ENCODE measurements around the gene ALPK1. TPM values are rescaled to one million over a fixed set of nuclear protein-coding genes. Genes with fewer than 3 reads are reported as not detected.
"Not testable (repeated sequence)": the region's sequence is repeated elsewhere in the genome, so short reads cannot be mapped to it uniquely, and the experiment has no call there.

Gene ALPK1
- total RNA-seq, 2 experiments from 2014 or later: 14.0 to 14.7 TPM

DNA sequence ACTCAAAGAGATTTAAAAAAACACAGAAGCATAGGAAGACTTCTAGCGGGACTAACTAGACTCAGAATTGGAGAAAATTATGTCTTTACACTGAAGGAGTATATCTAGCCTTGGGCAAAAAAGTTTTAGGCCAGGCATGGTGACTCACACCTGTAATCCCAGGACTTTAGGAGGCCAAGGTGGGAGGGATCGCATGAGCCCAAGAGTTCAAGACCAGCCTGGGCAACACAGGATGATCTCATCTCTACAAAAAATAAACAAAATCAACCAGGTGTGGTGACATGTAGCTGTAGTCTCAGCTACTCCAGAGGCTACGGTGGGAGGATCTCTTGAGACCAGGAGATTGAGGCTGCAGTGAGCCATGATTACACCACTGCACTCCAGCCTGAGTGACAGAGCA lies 119.3 kb downstream of the ALPK1 start:
- peaks cover 22% of the 10 kb centered on the region for H3K36me3 Mint-ChIP-seq
- H3K4me3 Mint-ChIP-seq: no peak overlapping the region
- no peak overlapping the region for H3K27ac Mint-ChIP-seq
- H3K4me1 Mint-ChIP-seq: no peaks in the 10 kb centered on the region
- peaks cover 3% of the 10 kb centered on the region for H3K9me3 Mint-ChIP-seq
- no peaks in the 10 kb centered on the region for H3K27me3 Mint-ChIP-seq
- no peak for DNase-seq

DNA sequence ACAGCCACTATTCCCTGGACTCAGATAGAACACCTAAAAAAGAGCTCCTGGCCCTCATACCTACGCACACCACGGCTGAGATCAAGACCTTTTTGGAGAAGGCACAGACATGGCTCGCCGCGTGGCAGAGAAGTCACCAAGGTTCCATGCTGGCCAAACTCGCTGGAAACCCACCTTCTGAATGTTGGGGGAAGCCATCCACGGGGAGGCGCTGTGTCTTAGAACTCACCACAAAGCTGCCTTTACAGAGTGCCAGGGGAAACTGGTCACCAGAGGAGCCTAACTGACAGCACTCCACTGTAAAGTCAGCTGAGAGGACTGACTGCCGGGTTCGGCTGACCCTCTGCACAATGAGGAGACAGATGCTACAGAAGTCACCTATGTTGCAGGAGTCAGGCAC lies 120.9 kb downstream of the ALPK1 start:
- no peak overlapping the region for H3K4me3 Mint-ChIP-seq
- peaks cover 3% of the 10 kb centered on the region for H3K9me3 Mint-ChIP-seq
- no peak for DNase-seq
- H3K27me3 Mint-ChIP-seq: no peaks in the 10 kb centered on the region
- no peaks in the 10 kb centered on the region for H3K4me1 Mint-ChIP-seq
- H3K36me3 Mint-ChIP-seq: peaks cover 22% of the 10 kb centered on the region
- H3K27ac Mint-ChIP-seq: no peak overlapping the region

DNA sequence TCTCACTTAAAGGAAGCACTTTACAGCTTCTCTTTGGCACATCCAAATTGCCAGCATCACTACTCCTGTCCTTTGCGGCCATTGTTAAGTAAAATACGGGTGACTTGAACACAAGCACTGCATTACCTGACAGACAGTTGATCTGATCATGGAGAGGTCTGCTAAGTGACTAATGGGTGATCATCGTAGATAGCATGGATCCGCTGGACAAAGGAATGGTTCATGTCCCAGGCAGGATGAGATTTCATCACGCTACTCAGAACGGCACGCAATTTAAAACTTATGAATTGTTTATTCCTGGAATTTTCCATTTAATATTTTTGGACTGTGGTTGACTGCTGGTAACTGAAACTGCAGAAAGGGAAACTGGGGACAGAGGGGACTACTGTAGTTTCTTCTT lies 124.7 kb downstream of the ALPK1 start:
- Mint-ChIP-seq H3K27ac (no peak overlapping the region), H3K4me1 (no peaks in the 10 kb centered on the region), H3K36me3 (peaks cover 3% of the 10 kb centered on the region), H3K4me3 (no peak overlapping the region), H3K27me3 (no peaks in the 10 kb centered on the region), H3K9me3 (no peaks in the 10 kb centered on the region)
- DNase-seq: no peak

DNA sequence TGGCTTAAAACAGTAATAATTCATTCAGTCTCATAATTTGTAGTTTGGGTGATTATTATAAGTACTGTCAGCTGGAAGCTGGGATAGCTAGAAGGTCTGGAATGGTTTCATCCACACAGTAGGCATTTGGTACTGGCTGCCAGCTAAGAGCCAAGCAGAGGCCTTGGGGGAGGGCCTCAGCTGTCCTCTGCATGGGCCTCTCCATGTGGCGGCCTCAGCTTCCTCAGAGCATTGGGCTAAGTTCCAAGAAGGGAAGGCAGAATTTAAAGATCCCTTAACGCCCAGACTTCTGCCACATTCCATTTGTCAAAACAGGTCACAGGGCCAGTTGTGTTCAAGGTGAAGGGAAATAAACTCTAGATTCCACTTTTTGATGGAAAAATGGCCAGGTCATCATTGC lies 125.5 kb downstream of the ALPK1 start:
- no peak overlapping the region for H3K4me3 Mint-ChIP-seq
- peaks cover 3% of the 10 kb centered on the region for H3K36me3 Mint-ChIP-seq
- no peak overlapping the region for H3K27ac Mint-ChIP-seq
- no peaks in the 10 kb centered on the region for H3K9me3 Mint-ChIP-seq
- H3K4me1 Mint-ChIP-seq: no peaks in the 10 kb centered on the region
- no peak for DNase-seq
- no peaks in the 10 kb centered on the region for H3K27me3 Mint-ChIP-seq

DNA sequence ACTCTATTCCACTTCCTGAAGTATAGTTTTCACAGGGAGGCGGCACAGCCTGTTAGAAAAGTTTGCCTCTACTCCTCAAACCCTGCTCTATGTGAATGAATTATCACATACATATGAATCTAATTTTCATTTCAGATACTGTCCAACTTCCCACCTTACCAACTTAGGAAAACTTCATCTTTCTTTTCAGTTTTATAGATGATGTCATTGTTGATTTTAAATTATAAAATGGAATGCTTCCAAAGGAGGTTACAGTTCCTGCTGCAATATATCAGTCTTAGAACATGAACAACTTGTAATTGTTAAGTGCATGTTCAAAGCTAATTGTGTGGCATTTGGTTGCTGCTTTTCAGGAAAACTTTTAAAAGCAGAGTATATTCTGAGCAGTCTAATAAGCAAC lies 126.4 kb downstream of the ALPK1 start:
- H3K36me3 Mint-ChIP-seq: peaks cover 5% of the 10 kb centered on the region
- no peaks in the 10 kb centered on the region for H3K4me1 Mint-ChIP-seq
- no peak overlapping the region for H3K27ac Mint-ChIP-seq
- DNase-seq: no peak
- H3K27me3 Mint-ChIP-seq: no peaks in the 10 kb centered on the region
- H3K9me3 Mint-ChIP-seq: no peaks in the 10 kb centered on the region
- H3K4me3 Mint-ChIP-seq: no peak overlapping the region

DNA sequence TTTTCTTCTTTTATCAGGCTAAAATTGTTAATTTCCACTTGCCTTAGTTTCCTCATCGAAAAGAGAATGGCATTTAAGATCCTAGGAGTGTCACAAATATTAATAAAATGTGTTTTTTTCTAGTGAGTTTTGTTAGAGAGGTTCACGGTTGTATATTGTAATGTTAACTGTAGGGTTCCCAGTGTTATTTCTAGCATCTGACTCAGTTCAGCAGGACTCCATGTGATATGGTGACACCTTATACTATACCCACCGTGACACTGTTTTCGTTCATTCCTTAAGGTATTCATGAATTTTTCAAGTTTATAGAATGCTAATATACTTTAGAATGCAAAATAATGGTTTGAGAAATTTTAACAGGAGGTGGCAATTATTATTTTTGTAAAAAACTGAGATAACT lies 128.7 kb downstream of the ALPK1 start:
- H3K9me3 Mint-ChIP-seq: no peaks in the 10 kb centered on the region
- H3K36me3 Mint-ChIP-seq: peaks cover 5% of the 10 kb centered on the region
- no peaks in the 10 kb centered on the region for H3K4me1 Mint-ChIP-seq
- H3K27ac Mint-ChIP-seq: no peak overlapping the region
- DNase-seq: no peak
- H3K27me3 Mint-ChIP-seq: no peaks in the 10 kb centered on the region
- no peak overlapping the region for H3K4me3 Mint-ChIP-seq

DNA sequence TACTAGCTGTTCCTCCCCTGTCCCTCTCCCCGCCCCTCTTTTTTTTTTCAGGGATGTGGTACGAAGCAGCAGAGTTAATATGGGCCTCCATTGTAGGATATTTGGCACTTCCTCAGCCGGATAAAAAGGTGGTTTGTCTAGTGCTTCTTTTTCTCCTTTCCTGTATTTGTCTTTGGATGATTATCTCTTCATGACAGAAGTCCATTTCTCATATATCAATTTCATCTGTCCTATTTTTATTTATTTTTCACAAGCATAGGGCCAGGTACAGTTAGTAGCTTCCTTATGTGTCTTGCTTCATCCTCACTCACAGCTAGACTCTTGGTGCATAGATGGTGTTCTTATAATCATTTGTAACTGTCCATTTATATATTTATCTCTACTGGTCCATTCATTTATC lies 129.2 kb downstream of the ALPK1 start:
- no peak overlapping the region for H3K27ac Mint-ChIP-seq
- no peak for DNase-seq
- no peak overlapping the region for H3K4me3 Mint-ChIP-seq
- H3K27me3 Mint-ChIP-seq: no peaks in the 10 kb centered on the region
- H3K4me1 Mint-ChIP-seq: no peaks in the 10 kb centered on the region
- H3K36me3 Mint-ChIP-seq: peaks cover 5% of the 10 kb centered on the region
- no peaks in the 10 kb centered on the region for H3K9me3 Mint-ChIP-seq

DNA sequence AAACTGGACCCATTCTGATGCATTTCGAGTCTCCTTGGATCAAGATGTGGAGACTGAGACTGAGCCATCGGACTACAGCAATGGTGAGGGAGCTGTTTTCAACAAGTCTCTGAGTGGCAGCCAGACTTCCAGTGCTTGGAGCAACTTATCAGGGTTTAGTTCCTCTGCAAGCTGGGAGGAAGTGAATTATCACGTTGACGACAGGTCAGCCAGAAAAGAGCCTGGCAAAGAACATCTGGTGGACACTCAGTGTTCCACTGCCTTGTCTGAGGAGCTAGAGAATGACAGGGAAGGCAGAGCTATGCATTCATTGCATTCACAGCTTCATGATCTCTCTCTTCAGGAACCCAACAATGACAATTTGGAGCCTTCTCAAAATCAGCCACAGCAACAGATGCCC lies 134.0 kb downstream of the ALPK1 start:
- DNase-seq: no peak
- Mint-ChIP-seq H3K36me3 (peaks cover 2% of the 10 kb centered on the region), H3K4me1 (no peaks in the 10 kb centered on the region), H3K27ac (no peak overlapping the region), H3K4me3 (no peak overlapping the region), H3K27me3 (no peaks in the 10 kb centered on the region), H3K9me3 (no peaks in the 10 kb centered on the region)

DNA sequence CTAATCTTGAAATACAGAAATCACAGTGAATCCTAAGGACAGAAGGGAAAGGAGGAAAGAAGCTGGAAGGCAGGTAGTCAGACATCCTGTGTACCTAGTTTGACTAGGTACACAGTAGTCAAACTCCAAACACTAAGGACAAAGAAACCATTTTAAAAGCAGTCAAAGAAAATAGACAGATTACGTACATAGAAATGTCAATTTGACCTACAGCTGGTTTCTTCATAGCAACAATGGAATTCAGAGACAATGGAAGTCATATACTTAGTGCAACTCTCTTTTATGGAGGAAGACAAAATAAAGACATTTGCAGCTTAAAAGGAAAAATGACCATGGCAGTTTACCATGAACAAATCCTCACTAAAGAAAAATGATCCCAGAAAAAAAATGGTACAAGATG lies 139.8 kb downstream of the ALPK1 start:
- H3K36me3 Mint-ChIP-seq: peaks cover 25% of the 10 kb centered on the region
- no peaks in the 10 kb centered on the region for H3K27me3 Mint-ChIP-seq
- H3K27ac Mint-ChIP-seq: no peak overlapping the region
- DNase-seq: no peak
- no peaks in the 10 kb centered on the region for H3K4me1 Mint-ChIP-seq
- H3K4me3 Mint-ChIP-seq: no peak overlapping the region
- peaks cover 4% of the 10 kb centered on the region for H3K9me3 Mint-ChIP-seq

DNA sequence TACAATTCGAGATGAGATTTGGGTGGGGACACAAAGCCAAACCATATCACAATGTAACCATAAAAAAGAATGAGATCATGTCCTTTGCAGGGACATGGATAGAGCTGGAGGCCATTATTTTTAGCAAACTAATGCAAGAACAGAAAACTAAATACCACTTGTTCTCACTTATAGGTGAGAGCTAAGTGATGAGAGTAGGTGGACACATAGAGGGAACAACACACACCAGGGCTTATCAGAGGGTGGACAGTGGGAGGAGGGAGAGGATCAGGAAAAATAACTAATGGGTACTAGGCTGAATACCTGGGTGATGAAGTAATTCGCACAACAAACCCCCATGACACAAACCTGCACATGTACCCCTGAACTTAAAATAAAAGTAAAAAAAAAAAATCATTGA lies 145.1 kb downstream of the ALPK1 start:
- H3K36me3 Mint-ChIP-seq: peaks cover 42% of the 10 kb centered on the region
- not testable (repeated sequence) for H3K4me3 Mint-ChIP-seq, DNase-seq, H3K27ac Mint-ChIP-seq, H3K4me1 Mint-ChIP-seq, H3K27me3 Mint-ChIP-seq
- peaks cover 15% of the 10 kb centered on the region for H3K9me3 Mint-ChIP-seq

DNA sequence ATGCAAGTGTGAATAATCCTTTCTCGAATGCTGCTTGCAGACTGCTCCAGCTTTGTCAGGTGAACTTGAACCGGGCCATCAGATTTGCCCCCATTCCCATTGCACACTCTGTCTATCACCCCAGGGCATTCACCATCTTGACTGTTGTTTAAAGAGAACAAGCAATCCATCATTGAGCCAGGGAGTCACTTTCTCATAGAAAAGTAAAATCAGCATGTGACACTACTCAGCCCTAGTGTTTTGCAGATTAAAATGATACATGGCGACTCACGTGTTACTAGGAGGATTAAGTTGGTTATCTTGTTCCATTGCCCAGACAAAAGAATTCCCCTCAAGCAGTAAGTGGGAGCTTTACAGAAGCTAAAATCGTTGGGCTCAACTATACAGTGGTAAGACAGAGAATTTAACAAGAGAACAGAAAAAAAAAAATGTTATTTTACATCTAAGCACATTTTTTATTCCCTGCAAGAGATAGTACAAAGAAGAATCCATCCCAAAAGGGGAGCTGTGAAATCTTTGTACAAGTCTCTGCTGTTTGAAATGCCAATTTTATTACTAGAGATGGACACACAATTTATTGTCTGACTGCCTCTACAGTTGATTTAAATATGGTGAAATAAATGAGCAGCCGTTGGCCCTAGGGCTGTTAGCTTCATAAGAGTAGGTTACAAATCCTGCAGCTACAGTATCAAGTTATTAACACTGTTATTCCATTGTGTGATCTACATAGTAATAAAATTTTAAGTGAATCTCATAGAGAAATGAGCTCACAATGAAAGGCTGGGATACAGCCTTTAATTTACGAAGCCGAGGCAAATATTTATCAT lies 151.3 kb downstream of the ALPK1 start:
- DNase-seq: no peak
- H3K9me3 Mint-ChIP-seq: peaks cover 11% of the 10 kb centered on the region
- no peak overlapping the region for H3K4me3 Mint-ChIP-seq
- H3K4me1 Mint-ChIP-seq: no peaks in the 10 kb centered on the region
- H3K36me3 Mint-ChIP-seq: peaks cover 12% of the 10 kb centered on the region
- no peaks in the 10 kb centered on the region for H3K27me3 Mint-ChIP-seq
- H3K27ac Mint-ChIP-seq: no peak overlapping the region

DNA sequence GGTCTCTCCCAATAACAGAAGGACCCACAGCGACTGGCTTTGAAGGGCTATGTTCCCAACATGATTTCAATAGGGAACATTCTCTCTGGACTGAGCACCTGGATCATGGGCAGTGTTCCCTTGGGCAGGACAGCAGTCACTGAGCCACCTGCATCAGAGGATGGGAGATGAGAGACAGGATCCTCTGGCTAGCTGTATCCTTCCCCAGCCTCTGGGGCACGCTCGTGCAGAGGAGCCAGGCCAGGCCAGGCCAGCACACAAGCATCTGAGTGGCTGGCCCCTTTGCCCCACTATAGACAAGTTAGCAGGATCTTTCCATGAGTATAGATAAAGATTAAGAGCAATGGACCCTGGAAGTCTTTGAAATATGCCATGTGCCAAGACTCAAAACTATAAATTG lies 152.5 kb downstream of the ALPK1 start:
- peaks cover 9% of the 10 kb centered on the region for H3K9me3 Mint-ChIP-seq
- H3K27me3 Mint-ChIP-seq: no peaks in the 10 kb centered on the region
- no peak for DNase-seq
- no peak overlapping the region for H3K4me3 Mint-ChIP-seq
- H3K4me1 Mint-ChIP-seq: no peaks in the 10 kb centered on the region
- no peak overlapping the region for H3K27ac Mint-ChIP-seq
- peaks cover 7% of the 10 kb centered on the region for H3K36me3 Mint-ChIP-seq

DNA sequence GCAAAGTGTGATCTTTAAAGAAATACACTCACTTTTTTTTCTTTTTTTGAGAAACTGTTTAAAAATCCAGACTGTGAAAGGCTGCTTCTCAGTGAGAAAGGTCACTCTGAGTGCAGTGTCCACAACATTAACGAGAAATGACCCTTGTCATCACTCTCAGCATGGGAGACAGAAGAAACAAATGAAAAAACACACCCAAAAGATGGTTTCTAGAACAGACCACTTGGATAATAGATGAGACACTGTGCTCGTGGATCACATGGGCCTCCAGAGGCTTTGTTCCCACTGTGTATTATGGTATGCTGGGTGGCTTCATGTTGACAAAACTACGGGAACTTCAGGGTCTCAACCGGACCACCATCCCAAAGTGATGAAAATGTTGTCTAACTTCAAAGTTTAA lies 153.9 kb downstream of the ALPK1 start:
- H3K27ac Mint-ChIP-seq: no peak overlapping the region
- no peaks in the 10 kb centered on the region for H3K36me3 Mint-ChIP-seq
- peaks cover 1% of the 10 kb centered on the region for H3K27me3 Mint-ChIP-seq
- H3K4me3 Mint-ChIP-seq: no peak overlapping the region
- H3K4me1 Mint-ChIP-seq: no peaks in the 10 kb centered on the region
- no peak for DNase-seq
- H3K9me3 Mint-ChIP-seq: peaks cover 2% of the 10 kb centered on the region

DNA sequence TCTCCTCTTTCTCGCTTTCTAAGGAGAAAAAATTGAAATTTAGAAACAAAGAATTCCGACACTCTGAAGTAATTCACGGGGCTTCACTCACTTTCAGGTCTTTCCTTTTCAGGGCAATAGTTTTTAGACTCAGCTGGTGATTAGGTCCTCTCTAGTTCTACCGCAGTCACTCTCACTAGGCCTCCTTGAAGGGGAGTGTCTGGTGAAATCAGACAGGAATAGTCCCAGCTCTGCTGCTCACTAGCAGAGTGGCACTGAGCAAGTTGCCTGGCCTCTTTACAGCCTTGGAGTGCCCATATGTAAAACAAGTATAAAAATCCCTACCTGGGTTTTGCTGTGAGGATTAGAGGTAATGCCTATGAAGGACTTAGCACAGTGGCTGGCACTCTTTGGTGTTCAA lies 154.7 kb downstream of the ALPK1 start:
- Mint-ChIP-seq H3K4me3 (no peak overlapping the region), H3K9me3 (peaks cover 3% of the 10 kb centered on the region), H3K36me3 (no peaks in the 10 kb centered on the region), H3K27ac (no peak overlapping the region), H3K27me3 (peaks cover 4% of the 10 kb centered on the region), H3K4me1 (no peaks in the 10 kb centered on the region)
- DNase-seq: no peak

DNA sequence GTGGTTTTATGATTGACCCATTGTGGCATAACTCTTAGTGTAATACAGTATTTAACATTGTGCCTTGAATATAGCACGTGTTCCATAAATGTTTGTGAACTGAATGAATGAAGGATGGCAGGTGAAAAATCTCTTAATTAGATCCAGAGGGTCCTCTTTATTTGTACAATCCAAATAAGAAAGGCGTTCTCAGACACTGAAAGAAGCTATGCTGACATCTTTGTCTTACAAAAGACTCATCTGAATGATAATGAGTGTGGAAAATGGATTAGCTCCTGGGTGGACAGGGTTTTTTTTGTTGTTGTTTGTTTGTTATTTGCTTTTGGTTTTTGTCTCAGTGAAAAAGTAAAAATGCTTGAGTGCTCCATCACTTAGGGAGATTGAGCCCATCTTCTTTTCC lies 156.2 kb downstream of the ALPK1 start:
- Mint-ChIP-seq H3K36me3 (no peaks in the 10 kb centered on the region), H3K4me3 (no peak overlapping the region), H3K9me3 (peaks cover 6% of the 10 kb centered on the region), H3K4me1 (no peaks in the 10 kb centered on the region), H3K27me3 (peaks cover 8% of the 10 kb centered on the region), H3K27ac (no peak overlapping the region)
- DNase-seq: no peak

DNA sequence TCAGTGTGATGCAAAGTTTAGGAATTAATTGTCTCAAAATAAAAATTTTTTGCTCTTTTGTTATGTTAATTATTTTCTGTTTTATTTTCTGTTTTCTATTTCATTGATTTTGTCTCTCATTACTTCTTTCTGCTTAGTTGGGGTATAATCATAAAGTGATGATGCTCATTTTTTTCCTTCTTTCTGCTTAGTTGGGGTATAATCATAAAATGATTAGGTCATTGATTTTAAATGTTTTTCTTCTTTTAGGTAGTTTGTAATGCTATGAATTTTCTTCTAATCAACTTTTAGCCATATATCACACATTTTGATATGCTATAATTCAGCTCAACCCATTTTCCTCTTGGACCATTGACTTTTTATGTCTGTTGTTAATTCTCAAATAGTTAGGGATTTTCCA lies 175.1 kb downstream of the ALPK1 start:
- no peak for DNase-seq
- Mint-ChIP-seq H3K27ac (no peak overlapping the region), H3K27me3 (peaks cover 3% of the 10 kb centered on the region), H3K36me3 (no peaks in the 10 kb centered on the region), H3K9me3 (no peaks in the 10 kb centered on the region), H3K4me3 (no peak overlapping the region), H3K4me1 (no peaks in the 10 kb centered on the region)

Data from activated naive CD8-positive, alpha-beta T cell treated with anti-CD3 and anti-CD28 coated beads for 36 hours (primary cell).